Thyroid gland (tissue), 4 donors: ENCODE measurements around the gene QSOX2. TPM values are rescaled to one million over a fixed set of nuclear protein-coding genes. Genes with fewer than 3 reads are reported as not detected.

Source experiments
- DNase-seq, 2 donors: peaks; one replicate each; pipeline ENCODE4 v3.0.0-alpha.2; 2019
- H3K27ac ChIP-seq, 3 donors: fragments of 200-600 bp; sonication (generic); 1 replicate in 2 of 3; 2 replicates in 1 of 3; pipeline ENCODE4 v1.5.1; 2016 to 2019; ENCODE audit warnings: mild to moderate bottlenecking in 1 of 3, moderate library complexity in 1 of 3
- H3K27me3 ChIP-seq: fragments of 200-600 bp; sonication (generic); one replicate; pipeline ENCODE4 v1.5.1; 2019
- H3K36me3 ChIP-seq, 2 donors: fragments of 200-600 bp; sonication (generic); one replicate each; pipeline ENCODE4 v1.5.1; 2016 to 2019
- H3K4me1 ChIP-seq, 2 donors: fragments of 200-600 bp; sonication (generic); one replicate each; pipeline ENCODE4 v1.5.1; 2017 to 2019
- H3K4me3 ChIP-seq, 3 donors: fragments of 200-600 bp; sonication (generic); replicated peaks in 1 of 3; 1 replicate in 2 of 3; 2 replicates in 1 of 3; pipeline ENCODE4 v1.5.1; 2016; ENCODE audit warnings: mild to moderate bottlenecking in 1 of 3
- H3K9me3 ChIP-seq: fragments of 200-600 bp; sonication (generic); one replicate; pipeline ENCODE4 v1.5.1; 2017
- CTCF ChIP-seq, 6 experiments: fragments of 200-600 bp in 3 of 6; fragments of 450-650 bp in 3 of 6; sonication (generic) in 3 of 6; IDR thresholded peaks; one replicate each; pipeline ENCODE4 v1.5.1; 2016 to 2019; ENCODE audit warnings: antibody characterized with exemption in 6 of 6, mild to moderate bottlenecking in 2 of 6, inconsistent platforms in 1 of 6, moderate library complexity in 1 of 6
- POLR2A ChIP-seq, 2 donors: fragments of 450-650 bp; IDR thresholded peaks; one replicate each; pipeline ENCODE4 v1.6.1; 2017; ENCODE audit warnings: antibody characterized with exemption in 2 of 2, mild to moderate bottlenecking in 2 of 2, moderate library complexity in 1 of 2
- WGBS, 2 donors: methylation state at CpG; one replicate each; pipeline ENCODE4 v1.1.5; 2017; 5-methylcytosine and 5-hydroxymethylcytosine counted together
- intact Hi-C: fragments of 100-400 bp; cut with DNase I; formaldehyde crosslinking; loops from one replicate; pipeline ENCODE4 v1.15.1; 2023
- total RNA-seq, 4 donors: library from RNA; depleted of rRNA; stranded (reverse); fragments of >200 nt; gene quantifications; one replicate each; pipeline ENCODE4 v1.2.3, GENCODE V29; 2016

QSOX2 gene
- total RNA-seq, 4 donors from 2014 or later, result 8.9 to 19.1 (median 11.2) TPM

GRCh38 chr9:136240941-136241340 lies 4.7 kb downstream of the QSOX2 start:
- Histone ChIP-seq H3K4me3 (no peak overlapping the region), H3K9me3 (no peaks in the 10 kb centered on the region), H3K4me1 (peaks cover 26 to 61% of the 10 kb centered on the region in 2 donors), H3K36me3 (no peaks in the 10 kb centered on the region), H3K27ac (no peak overlapping the region), H3K27me3 (no peaks in the 10 kb centered on the region)
- intact Hi-C loops, result loop anchor here (10.0 kb wide), 1 partner anchor 276 kb away; the partner anchor contains the start of gene UBAC1
- DNase-seq, result no peak
- TF ChIP-seq POLR2A (IDR thresholded peaks at IDR 0.05), result no peak
- no peak for TF ChIP-seq CTCF (IDR thresholded peaks at IDR 0.05)
- 90% methylated on average over 14 to 18 of the region's 20 CpGs for WGBS, 2 donors

GRCh38 chr9:136239983-136240330 lies 5.7 kb downstream of the QSOX2 start:
- WGBS, 2 donors, result 87 to 92% methylated on average over 2 of the region's 2 CpGs
- no peak overlapping the region for H3K27ac ChIP-seq
- H3K9me3 ChIP-seq, result no peaks in the 10 kb centered on the region
- peaks cover 23 to 58% of the 10 kb centered on the region in 2 donors for H3K4me1 ChIP-seq
- no peaks in the 10 kb centered on the region for H3K27me3 ChIP-seq
- no peak for DNase-seq
- no peaks in the 10 kb centered on the region for H3K36me3 ChIP-seq
- no peak for TF ChIP-seq POLR2A (IDR thresholded peaks at IDR 0.05)
- TF ChIP-seq CTCF (IDR thresholded peaks at IDR 0.05), result no peak
- intact Hi-C loops, result loop anchor here (10.0 kb wide), 1 partner anchor 275 kb away; the partner anchor contains the start of gene UBAC1
- no peak overlapping the region for H3K4me3 ChIP-seq

- Histone ChIP-seq H3K9me3 (no peaks in the 10 kb centered on the region), H3K27me3 (no peaks in the 10 kb centered on the region), H3K4me3 (no peak overlapping the region), H3K36me3 (no peaks in the 10 kb centered on the region), H3K27ac (no peak overlapping the region), H3K4me1 (peaks cover 17 to 52% of the 10 kb centered on the region in 2 donors)
- WGBS, 2 donors, result 88 to 91% methylated on average over 24 to 25 of the region's 25 CpGs
- DNase-seq, result no peak
- TF ChIP-seq CTCF (IDR thresholded peaks at IDR 0.05) (no peak), POLR2A (IDR thresholded peaks at IDR 0.05) (no peak)
- intact Hi-C loops, result no loop called here
Measured at GRCh38 chr9:136239135-136239982, 6.3 kb downstream of the QSOX2 start.

- Histone ChIP-seq H3K4me3 (no peak overlapping the region), H3K4me1 (peaks cover 8 to 42% of the 10 kb centered on the region in 2 donors), H3K36me3 (no peaks in the 10 kb centered on the region), H3K27me3 (no peaks in the 10 kb centered on the region), H3K9me3 (no peaks in the 10 kb centered on the region), H3K27ac (no peak overlapping the region)
- intact Hi-C loops, result no loop called here
- 82 to 83% methylated on average over 8 to 12 of the region's 12 CpGs for WGBS, 2 donors
- DNase-seq, result no peak
- TF ChIP-seq POLR2A (IDR thresholded peaks at IDR 0.05), result no peak
- no peak for TF ChIP-seq CTCF (IDR thresholded peaks at IDR 0.05)
Measured at GRCh38 chr9:136238342-136238732, 7.3 kb downstream of the QSOX2 start.
